ENCODE measurements around the gene SLC8A3.

Gene SLC8A3

GRCh38 chr14:70162358-70162757 is 26.4 kb downstream of the SLC8A3 start:
- FAIRE-seq, result no peak
- no peak for TF ChIP-seq POLR2A (IDR thresholded peaks at IDR 0.05; ENCODE audit: low read depth, low read length)
- DNase-seq (ENCODE audit: insufficient read length, low spot score), result no peak

- FAIRE-seq, result no peak
- TF ChIP-seq POLR2A (IDR thresholded peaks at IDR 0.05; ENCODE audit: low read depth, low read length), result no peak
- DNase-seq (ENCODE audit: insufficient read length, low spot score), result no peak
Measured at GRCh38 chr14:70156592-70156991, 32.2 kb downstream of the SLC8A3 start.

DNA sequence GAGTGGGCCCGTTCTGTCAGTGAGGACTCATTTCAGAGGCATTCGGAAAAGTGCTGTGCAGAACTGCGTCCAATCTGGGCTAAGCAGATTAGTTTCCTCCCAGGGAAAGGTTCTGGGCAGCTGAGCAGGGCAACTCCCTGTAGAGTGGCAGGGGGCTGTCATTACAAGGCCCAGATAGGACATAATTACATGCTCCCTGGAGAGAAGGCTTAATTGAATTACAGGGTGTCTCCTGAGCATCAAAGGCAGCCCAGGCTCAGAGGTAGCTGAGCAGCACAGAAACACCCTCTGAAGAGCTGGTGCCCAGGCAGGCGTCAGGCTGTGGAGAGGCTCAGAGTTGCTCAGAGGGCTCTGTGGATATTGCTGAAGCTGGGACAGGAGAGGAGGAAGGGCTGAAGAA is 36.0 kb downstream of the SLC8A3 start:
- FAIRE-seq, result no peak
- no peak for DNase-seq (ENCODE audit: insufficient read length, low spot score)
- no peak for TF ChIP-seq POLR2A (IDR thresholded peaks at IDR 0.05; ENCODE audit: low read depth, low read length)

DNA sequence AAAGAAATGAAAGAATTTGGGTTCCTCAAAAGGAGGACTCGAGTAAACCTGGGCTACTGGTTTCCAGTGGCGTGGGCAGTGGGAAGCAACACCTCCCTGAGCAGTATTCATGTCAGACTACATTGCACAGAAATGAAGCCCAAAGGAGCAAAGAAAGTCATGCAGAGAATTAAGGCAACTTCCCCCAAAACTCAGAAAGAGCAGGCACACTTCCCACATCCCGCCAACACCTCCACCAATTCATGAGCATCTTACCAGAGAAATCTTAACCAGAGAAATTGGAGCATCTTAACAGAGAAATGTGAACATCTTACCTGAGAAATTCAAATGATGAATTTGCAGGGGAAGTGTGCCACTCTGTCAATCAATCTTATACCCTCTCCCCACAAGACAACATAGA is 36.7 kb downstream of the SLC8A3 start:
- FAIRE-seq, result no peak
- no peak for DNase-seq (ENCODE audit: insufficient read length, low spot score)
- no peak for TF ChIP-seq POLR2A (IDR thresholded peaks at IDR 0.05; ENCODE audit: low read depth, low read length)

DNA sequence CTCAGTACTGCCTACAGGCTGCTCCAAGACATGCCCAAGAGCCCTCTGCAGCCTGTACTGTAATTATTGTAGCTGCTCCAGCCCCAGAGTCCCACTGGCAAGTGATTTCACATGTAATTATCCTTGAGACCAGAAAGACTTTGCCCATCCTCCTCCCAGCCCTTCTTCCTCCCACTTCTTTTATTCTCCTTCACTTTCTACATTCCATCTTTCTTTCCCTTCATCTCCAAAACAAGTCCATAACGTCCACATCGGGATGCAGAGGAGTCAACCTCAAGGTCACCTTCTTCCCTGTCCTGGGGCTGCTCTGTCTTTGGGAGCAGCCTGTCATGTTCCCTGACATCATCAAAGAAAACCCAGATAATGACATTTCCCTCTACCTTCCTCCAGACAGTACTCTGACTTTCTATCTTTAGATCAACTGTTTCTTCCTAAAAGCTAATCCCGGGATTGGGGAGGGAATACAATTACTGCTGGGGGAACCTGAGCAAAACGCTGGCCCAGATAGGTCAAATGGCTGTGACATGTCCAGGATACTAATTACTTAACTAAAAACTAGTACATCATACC is 39.1 kb downstream of the SLC8A3 start:
- TF ChIP-seq POLR2A (IDR thresholded peaks at IDR 0.05; ENCODE audit: low read depth, low read length), result no peak
- FAIRE-seq (no peak), DNase-seq (ENCODE audit: insufficient read length, low spot score) (no peak)

DNA sequence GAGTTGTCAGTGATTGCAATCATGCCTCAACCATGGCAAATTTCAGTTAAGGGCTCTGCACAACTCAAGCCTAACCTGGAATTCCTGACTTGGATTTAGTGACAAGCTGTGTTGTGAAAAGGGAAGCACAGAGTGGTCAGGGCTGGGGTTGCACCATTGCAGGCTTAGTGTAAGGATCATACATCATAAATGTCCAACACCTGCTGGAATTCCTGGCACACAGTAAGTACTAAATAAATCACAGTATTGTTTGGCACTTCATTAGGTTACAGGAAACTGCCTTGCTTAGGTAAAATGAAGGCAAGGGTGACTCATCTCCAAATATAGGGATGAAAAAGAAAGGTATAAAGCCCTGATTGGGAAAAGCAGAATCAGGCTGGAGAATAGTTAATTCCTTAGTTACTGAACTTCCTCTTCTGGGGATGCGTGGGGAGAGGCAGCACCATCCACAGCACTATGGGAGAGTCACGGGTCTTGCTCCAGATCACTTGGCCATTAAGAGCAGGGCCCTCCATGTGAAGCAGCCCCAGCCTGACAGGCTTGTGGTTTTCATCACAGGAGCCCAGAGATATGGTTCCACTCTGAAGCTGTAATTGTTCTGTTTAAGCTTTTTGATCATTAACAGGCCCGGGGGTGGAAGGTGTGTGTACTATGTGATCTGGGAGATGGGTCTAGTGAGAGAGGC is 39.7 kb downstream of the SLC8A3 start:
- FAIRE-seq, result no peak
- DNase-seq (ENCODE audit: insufficient read length, low spot score), result no peak
- TF ChIP-seq POLR2A (IDR thresholded peaks at IDR 0.05; ENCODE audit: low read depth, low read length), result no peak

GRCh38 chr14:70148351-70148750 is 40.4 kb downstream of the SLC8A3 start:
- TF ChIP-seq POLR2A (IDR thresholded peaks at IDR 0.05; ENCODE audit: low read depth, low read length), result no peak
- no peak for FAIRE-seq
- no peak for DNase-seq (ENCODE audit: insufficient read length, low spot score)

DNA sequence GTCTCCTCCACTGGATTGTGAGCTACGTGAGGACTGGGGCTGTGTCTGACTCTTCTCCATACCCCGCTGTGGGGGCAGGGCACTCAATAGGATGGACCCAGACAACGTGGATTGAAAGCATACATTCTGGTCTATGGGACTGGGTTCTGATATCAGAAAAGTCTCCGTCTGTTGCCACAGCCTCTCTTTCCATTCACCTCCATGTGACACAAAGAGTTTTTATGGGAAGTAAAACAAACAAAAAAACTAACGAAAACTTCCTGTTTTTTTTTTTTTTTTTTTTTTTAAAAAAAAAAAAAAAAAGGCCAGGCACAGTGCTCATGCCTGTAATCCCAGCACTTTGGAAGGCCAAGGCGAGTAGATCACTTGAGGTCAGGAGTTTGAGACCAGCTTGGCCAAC is 44.7 kb downstream of the SLC8A3 start:
- DNase-seq (ENCODE audit: insufficient read length, low spot score) (no peak), FAIRE-seq (no peak)
- TF ChIP-seq POLR2A (IDR thresholded peaks at IDR 0.05; ENCODE audit: low read depth, low read length), result no peak

DNA sequence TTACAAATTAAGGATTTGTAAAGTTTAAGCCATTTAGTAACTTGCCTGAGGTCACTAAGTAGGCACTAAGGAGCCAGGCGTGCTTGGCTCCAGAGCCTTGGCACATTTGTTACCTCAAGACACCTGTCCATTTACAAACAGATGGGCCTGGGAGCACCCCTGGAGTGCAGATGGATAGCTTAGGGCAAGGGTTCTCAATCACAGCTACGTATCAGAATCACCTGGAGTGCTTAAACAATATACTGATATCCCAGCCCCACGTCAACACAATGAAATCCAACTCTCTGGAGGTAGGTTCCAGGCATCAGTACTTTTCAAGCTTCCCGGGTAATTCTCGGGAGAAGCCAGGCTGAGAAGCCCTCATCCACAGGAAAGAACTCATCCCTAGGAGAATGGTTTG is 45.4 kb downstream of the SLC8A3 start:
- FAIRE-seq (no peak), DNase-seq (ENCODE audit: insufficient read length, low spot score) (no peak)
- TF ChIP-seq POLR2A (IDR thresholded peaks at IDR 0.05; ENCODE audit: low read depth, low read length), result no peak

- DNase-seq (ENCODE audit: insufficient read length, low spot score) (no peak), FAIRE-seq (no peak)
- no peak for TF ChIP-seq POLR2A (IDR thresholded peaks at IDR 0.05; ENCODE audit: low read depth, low read length)
Measured at GRCh38 chr14:70140614-70141013, 48.1 kb downstream of the SLC8A3 start.

- TF ChIP-seq POLR2A (IDR thresholded peaks at IDR 0.05; ENCODE audit: low read depth, low read length), result no peak
- DNase-seq (ENCODE audit: insufficient read length, low spot score), result no peak
- no peak for FAIRE-seq
Measured at GRCh38 chr14:70139384-70139783, 49.4 kb downstream of the SLC8A3 start.

GRCh38 chr14:70137788-70138187 is 51.0 kb downstream of the SLC8A3 start:
- DNase-seq (ENCODE audit: insufficient read length, low spot score) (no peak), FAIRE-seq (no peak)
- TF ChIP-seq POLR2A (IDR thresholded peaks at IDR 0.05; ENCODE audit: low read depth, low read length), result no peak

GRCh38 chr14:70133461-70133860 is 55.3 kb downstream of the SLC8A3 start:
- TF ChIP-seq POLR2A (IDR thresholded peaks at IDR 0.05; ENCODE audit: low read depth, low read length), result no peak
- FAIRE-seq, result no peak
- no peak for DNase-seq (ENCODE audit: insufficient read length, low spot score)

DNA sequence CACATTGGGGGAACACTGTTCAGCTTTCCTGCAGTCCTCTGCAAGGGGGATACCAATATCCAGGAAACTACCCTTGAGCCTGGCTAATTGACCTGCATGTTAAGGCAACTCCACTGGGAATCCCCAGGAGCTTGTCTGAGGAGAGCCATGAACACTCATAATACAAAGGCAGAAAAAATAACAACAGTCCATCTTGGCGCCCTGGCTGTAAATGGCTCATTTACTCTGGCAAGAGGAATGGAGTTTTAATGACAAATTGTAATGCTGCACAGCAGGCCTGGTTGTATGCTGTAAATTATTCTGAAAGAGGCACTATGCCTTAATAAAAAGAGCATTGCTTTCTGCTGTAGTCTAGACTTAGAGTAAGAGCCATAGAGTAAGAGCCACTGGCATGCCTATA is 58.3 kb downstream of the SLC8A3 start:
- TF ChIP-seq POLR2A (IDR thresholded peaks at IDR 0.05; ENCODE audit: low read depth, low read length), result no peak
- DNase-seq (ENCODE audit: insufficient read length, low spot score) (no peak), FAIRE-seq (no peak)

GRCh38 chr14:70127186-70127585 is 61.6 kb downstream of the SLC8A3 start:
- DNase-seq (ENCODE audit: insufficient read length, low spot score) (no peak), FAIRE-seq (no peak)
- no peak for TF ChIP-seq POLR2A (IDR thresholded peaks at IDR 0.05; ENCODE audit: low read depth, low read length)
